GM19455 (cell line): Measurements from ENCODE around the gene LRRTM3.

ENCODE experiments used
- ATAC-seq: cut with Tn5 transposase; IDR thresholded peaks from one replicate; pipeline ENCODE4 v1.9.1; 2021; ENCODE audit not compliant: unreplicated experiment

The LRRTM3 gene

GRCh38 chr10:67015225-67015624, 89.4 kb downstream of the LRRTM3 start:
- no peak for ATAC-seq

DNA sequence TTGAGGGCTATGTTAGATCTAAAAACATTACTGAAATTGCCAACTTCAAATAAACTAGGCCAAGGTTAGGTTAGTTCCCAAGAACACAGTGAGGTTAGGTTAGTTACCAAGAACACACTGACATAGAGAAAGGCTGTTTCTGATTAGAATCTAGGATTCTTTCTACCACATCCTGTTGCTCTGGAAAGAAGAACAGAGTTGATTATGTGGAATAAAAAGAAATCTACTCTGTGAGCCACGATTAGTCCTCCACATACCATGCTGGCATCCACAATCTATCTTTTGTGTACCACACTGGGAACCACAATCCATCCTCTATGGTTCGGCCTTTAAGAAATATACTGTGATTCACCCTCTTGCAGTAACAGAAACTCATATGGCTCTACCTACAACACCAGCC, 91.4 kb downstream of the LRRTM3 start:
- ATAC-seq, result no peak

- ATAC-seq, result no peak
These were observed 96.3 kb downstream of the LRRTM3 start for GRCh38 chr10:67022099-67022498.

DNA sequence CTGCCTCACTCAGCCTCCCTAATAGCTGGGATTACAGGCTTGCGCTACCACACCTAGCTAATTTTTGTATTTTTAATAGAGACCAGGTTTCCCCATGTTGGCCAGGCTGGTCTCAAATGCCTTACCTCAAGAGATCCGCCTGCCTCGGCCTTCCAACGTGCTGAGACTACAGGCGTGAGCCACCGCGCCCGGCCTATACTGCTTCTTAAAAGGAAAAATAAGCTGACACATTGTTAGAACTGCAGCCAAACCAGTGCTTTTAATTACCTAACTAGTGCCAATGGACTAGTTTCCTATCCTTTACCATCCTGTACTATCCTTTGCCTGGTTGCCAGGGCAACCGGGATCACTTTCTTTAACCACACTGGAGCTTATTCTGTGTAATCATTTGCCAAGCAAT, 108.0 kb downstream of the LRRTM3 start:
- no peak for ATAC-seq

- no peak for ATAC-seq
These were observed 111.0 kb downstream of the LRRTM3 start for GRCh38 chr10:67036808-67037207.

DNA sequence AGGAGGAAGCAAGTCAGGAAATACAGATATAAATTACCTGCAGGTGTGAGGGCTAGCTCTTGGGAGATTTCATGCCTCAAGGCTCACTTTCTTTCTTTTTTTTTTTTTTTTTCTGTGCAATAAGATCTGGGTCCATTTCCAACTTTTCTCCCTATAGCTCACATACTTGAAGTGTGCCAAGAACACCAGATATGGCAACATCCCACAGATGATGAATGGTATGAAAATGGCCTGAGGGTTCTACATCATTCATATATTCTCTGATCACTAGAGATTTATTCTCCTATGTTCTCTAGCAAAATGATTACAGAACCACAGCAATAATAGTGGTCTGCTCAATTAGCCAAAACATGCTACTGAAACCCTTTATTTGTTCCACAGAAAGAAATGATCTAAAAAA, 117.2 kb downstream of the LRRTM3 start:
- no peak for ATAC-seq

DNA sequence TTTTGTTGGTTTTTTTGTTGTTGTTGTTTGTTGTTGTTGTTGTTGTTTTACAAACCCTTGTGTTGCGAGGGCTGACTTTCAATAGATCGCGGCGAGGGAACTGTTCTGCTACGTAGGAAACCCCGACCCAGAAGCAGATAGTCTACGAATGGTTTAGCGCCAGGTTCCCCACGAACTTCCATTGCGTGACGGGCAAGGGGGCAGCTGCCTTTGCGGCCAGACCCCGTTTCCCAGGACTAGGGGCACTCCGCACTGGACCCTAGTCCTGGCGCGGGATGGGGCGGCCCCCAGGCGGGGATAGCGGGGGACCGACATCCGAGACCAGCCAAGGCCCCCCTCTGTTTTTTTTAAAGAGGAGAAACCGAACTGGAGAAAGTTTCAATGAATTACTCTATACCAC, 119.6 kb downstream of the LRRTM3 start:
- no peak for ATAC-seq

- no peak for ATAC-seq
These were observed 120.7 kb downstream of the LRRTM3 start for GRCh38 chr10:67046507-67046906.

GRCh38 chr10:67049988-67050387, 124.2 kb downstream of the LRRTM3 start:
- ATAC-seq, result no peak

- no peak for ATAC-seq
These were observed 124.6 kb downstream of the LRRTM3 start for GRCh38 chr10:67050415-67050814.

DNA sequence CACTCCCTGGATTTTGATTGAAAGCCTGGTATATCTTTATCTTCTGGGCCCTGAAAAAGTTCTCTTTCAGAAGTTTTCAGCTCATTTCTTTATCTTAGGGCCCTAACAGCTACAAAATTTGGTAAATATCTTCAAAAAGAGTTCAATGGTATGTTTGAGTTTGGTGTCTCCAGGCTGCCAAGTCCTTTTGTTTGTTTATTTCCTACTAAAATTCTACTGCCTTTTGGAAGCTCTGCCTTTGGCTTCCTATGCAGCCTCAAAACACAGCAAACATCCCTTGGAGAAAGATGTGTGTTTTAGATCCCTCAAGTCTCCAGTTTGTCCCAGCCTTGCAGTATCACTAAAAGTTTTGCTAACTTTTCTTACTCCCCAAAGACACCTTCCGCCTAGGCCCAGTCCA, 146.8 kb downstream of the LRRTM3 start:
- ATAC-seq, result no peak

DNA sequence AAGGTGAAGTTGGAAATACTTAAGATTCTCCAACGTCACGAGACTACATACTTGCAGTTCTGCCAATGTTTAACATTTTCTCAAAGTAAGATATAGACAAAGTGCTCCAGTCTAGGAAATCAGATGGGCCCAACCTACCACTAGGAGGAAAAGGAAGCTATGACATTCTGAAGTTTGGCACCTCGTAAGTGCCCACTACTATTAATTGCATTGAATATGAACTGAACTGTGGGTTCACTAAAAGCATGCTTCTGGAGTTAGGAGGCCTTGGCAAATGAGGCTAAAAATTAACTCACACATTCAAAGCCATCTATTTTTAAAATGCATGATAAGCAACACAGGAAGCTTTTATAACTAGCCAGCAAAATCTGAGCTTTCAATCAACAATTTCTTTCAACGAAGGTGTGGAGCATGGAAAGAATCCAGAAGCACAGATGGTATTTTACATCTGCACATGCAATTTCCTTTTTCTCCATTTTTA, 149.7 kb downstream of the LRRTM3 start:
- ATAC-seq, result no peak

DNA sequence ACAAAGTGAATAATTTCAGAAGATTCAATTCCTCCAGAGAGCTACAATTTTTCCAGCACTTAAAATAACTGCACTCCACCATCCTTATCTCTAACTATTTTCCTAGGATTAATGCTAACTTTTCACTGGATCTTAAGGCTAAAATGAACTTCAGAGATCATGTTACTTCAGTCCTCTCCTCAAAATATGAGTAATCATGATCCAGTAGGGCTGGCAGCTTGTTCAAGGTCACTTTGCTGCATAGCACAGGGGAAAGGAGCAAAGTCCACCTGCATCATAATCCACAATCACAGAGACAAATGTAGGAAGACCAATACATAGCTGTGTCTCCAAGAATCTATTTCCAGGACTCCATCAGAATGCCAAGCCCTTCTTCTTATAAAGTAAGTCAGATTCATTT, 150.3 kb downstream of the LRRTM3 start:
- ATAC-seq, result no peak

- ATAC-seq, result no peak
These were observed 151.5 kb downstream of the LRRTM3 start for GRCh38 chr10:67077376-67077775.

GRCh38 chr10:67079126-67079525, 153.3 kb downstream of the LRRTM3 start:
- ATAC-seq, result no peak

- no peak for ATAC-seq
These were observed 160.7 kb downstream of the LRRTM3 start for GRCh38 chr10:67086327-67087134.

GRCh38 chr10:67087135-67087425, 161.2 kb downstream of the LRRTM3 start:
- ATAC-seq, result no peak

DNA sequence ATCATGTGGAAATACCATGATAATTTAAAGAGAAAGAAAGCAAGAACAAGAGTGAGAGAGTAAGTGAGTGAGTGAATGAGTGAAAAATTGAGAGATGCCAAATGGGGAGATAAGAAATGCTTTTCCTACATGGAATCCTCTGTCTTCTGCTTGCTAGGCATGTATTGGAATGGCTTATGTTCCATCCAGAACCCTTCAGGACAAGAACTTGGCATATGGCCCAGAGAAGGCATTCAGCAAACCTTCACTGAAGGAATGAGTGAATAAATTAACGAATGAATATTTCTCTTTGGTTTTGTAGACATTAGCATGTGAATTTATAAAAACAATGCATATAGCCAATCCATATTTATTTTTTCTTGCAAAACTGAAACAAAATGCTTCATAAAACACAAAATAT, 162.2 kb downstream of the LRRTM3 start:
- ATAC-seq, result no peak

DNA sequence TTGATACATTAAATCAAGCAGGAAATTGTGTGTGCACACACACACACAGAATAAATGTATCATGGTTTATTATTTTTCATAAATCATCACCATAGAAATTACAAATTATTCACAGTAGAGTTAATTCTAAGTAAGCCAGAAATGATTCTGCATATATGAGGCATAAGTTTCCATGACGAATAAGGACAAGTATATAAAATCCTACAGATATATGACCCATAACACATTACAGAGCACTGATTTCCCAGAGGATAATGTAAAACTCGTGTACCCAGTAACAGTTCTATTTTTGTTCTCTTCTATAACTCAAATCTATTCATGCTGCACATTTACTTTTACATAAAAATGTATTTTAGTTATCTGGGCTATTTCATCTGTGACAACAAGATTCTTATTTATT, 169.7 kb downstream of the LRRTM3 start:
- no peak for ATAC-seq

DNA sequence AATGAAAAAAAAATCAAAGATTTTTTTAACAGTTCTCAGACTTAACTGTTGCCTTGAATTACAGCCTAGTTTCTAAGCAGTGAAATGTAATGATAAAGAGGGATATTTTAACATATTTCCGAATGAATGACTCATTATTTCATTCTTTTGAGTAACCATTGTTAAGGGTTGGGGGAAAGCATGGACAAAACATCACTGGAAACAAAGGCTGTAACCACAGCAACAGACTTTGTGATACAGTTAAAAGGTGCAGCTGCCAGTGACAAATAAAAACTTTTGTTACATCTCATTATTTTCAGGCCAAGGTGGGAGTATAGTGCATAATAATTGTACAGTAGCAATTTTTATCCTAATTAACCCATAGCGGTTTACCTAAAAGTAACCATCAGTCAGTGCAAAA, 172.6 kb downstream of the LRRTM3 start:
- no peak for ATAC-seq

- ATAC-seq, result no peak
These were observed 175.1 kb downstream of the LRRTM3 start for GRCh38 chr10:67100951-67101350.

GRCh38 chr10:67107670-67108069, 181.8 kb downstream of the LRRTM3 start:
- no peak for ATAC-seq

GRCh38 chr10:67110286-67110685, 184.4 kb downstream of the LRRTM3 start:
- ATAC-seq, result no peak
